B cell (primary cell): ENCODE results near the gene MLXIPL. TPM values are rescaled to one million over a fixed set of nuclear protein-coding genes. Genes with fewer than 3 reads are reported as not detected.

Source experiments
- ATAC-seq: fragments of 200-7000 bp; cut with Tn5 transposase; one replicate; pipeline ENCODE4 v1.10.0; 2021; ENCODE audit warnings: low read depth, mild to moderate bottlenecking, moderate number of reproducible peaks, moderate library complexity
- CTCF ChIA-PET: fragments of 350-600 bp; sonication (Branson Sonifier 250); formaldehyde crosslinking; loops from one replicate; lab custom pipeline; 2021; ENCODE audit warnings: antibody characterized with exemption, inconsistent platforms; lab: Charles Lee
- POLR2A ChIA-PET: fragments of 350-600 bp; sonication (Branson Sonifier 250); formaldehyde crosslinking; loops from one replicate; lab custom pipeline; 2021; ENCODE audit warnings: antibody characterized with exemption; lab: Charles Lee
- DNase-seq: peaks from one replicate; pipeline ENCODE4 v3.0.0; 2013
- H2AFZ ChIP-seq: 2 replicates; pipeline ENCODE4 v1.6.1; 2012; ENCODE audit warnings: mild to moderate bottlenecking, low read depth, low read length; ENCODE audit not compliant: insufficient read depth, poor library complexity, severe bottlenecking
- H3K27ac ChIP-seq, 2 donors: 1 replicate in 1 of 2; 2 replicates in 1 of 2; pipeline ENCODE4 v1.5.1; 2012 to 2013; ENCODE audit warnings: low read length in 2 of 2, mild to moderate bottlenecking in 2 of 2, moderate library complexity in 1 of 2
- H3K27me3 ChIP-seq, 4 experiments: fragments of 200-600 bp in 1 of 4; sonication (generic) in 1 of 4; replicated peaks in 1 of 4; 1 replicate in 2 of 4; 2 replicates in 2 of 4; pipeline versions ENCODE4 v1.6.1 to v1.7.0; 2013 to 2016; ENCODE audit warnings: low read length in 3 of 4, mild to moderate bottlenecking in 2 of 4, mixed read lengths in 1 of 4, moderate library complexity in 1 of 4; ENCODE audit not compliant: insufficient read depth in 4 of 4, control insufficient read depth in 3 of 4; ENCODE audit errors: control extremely low read depth in 1 of 4
- H3K36me3 ChIP-seq, 2 experiments: replicated peaks in 1 of 2; 1 replicate in 1 of 2; 2 replicates in 1 of 2; pipeline versions ENCODE4 v1.6.1 to v1.7.1; 2013; ENCODE audit warnings: low read length in 1 of 2; ENCODE audit not compliant: insufficient read depth in 2 of 2, control insufficient read depth in 1 of 2; ENCODE audit errors: control extremely low read depth in 1 of 2, extremely low read depth in 1 of 2
- H3K4me1 ChIP-seq, 2 donors: fragments of 200-600 bp in 1 of 2; sonication (generic) in 1 of 2; 1 replicate in 1 of 2; 2 replicates in 1 of 2; pipeline versions ENCODE4 v1.5.1 to v1.6.1; 2013 to 2017; ENCODE audit warnings: low read length in 2 of 2; ENCODE audit not compliant: control insufficient read depth in 2 of 2, insufficient read depth in 2 of 2
- H3K4me2 ChIP-seq: replicated peaks from 2 replicates; pipeline ENCODE3; 2012; ENCODE audit warnings: mild to moderate bottlenecking, low read depth, low read length; ENCODE audit not compliant: poor library complexity, severe bottlenecking
- H3K4me3 ChIP-seq, 5 experiments: fragments of 200-600 bp in 1 of 5; sonication (generic) in 1 of 5; 1 replicate in 3 of 5; 2 replicates in 2 of 5; pipeline versions ENCODE4 v1.5.1 to v1.7.0; 2011 to 2016; ENCODE audit warnings: low read length in 4 of 5, mild to moderate bottlenecking in 4 of 5, low read depth in 2 of 5, control low read depth in 1 of 5, moderate library complexity in 1 of 5; ENCODE audit not compliant: insufficient read depth in 1 of 5; ENCODE audit errors: control extremely low read depth in 1 of 5, extremely low read depth in 1 of 5
- H3K79me2 ChIP-seq: fragments of 200-600 bp; sonication (generic); one replicate; pipeline ENCODE4 v1.6.0; 2016; ENCODE audit warnings: low read length; ENCODE audit not compliant: control insufficient read depth, insufficient read depth
- H3K9ac ChIP-seq: fragments of 200-600 bp; sonication (generic); 2 replicates; pipeline ENCODE4 v1.6.1; 2017; ENCODE audit warnings: mild to moderate bottlenecking, low read length, moderate library complexity
- H3K9me3 ChIP-seq, 3 donors: one replicate each; pipeline versions ENCODE4 v1.6.1 to v1.7.1; 2013; ENCODE audit warnings: low read length in 2 of 3; ENCODE audit not compliant: control insufficient read depth in 2 of 3, insufficient read depth in 1 of 3; ENCODE audit errors: control extremely low read depth in 1 of 3
- H4K20me1 ChIP-seq: 2 replicates; pipeline ENCODE4 v1.6.0; 2012; ENCODE audit warnings: mild to moderate bottlenecking, low read length; ENCODE audit not compliant: insufficient read depth, control insufficient read depth, poor library complexity, severe bottlenecking
- H3K27ac Mint-ChIP-seq: one replicate; pipeline ENCODE4 v1.8.0; 2021; ENCODE audit warnings: mixed read lengths
- H3K27me3 Mint-ChIP-seq: one replicate; pipeline ENCODE4 v1.8.0; 2021; ENCODE audit warnings: mixed read lengths
- H3K4me1 Mint-ChIP-seq: one replicate; pipeline ENCODE4 v1.8.0; 2021; ENCODE audit warnings: mixed read lengths
- H3K4me3 Mint-ChIP-seq: one replicate; pipeline ENCODE4 v1.8.0; 2021; ENCODE audit warnings: mixed read lengths
- H3K9me3 Mint-ChIP-seq: one replicate; pipeline ENCODE4 v1.8.0; 2022; ENCODE audit warnings: mixed read lengths; ENCODE audit not compliant: insufficient read depth
- CTCF ChIP-seq: fragments of 200-600 bp; IDR thresholded peaks from one replicate; pipeline ENCODE4 v1.8.0; 2022; ENCODE audit warnings: antibody characterized with exemption, mild to moderate bottlenecking
- EZH2 ChIP-seq: IDR thresholded peaks from 2 replicates; pipeline ENCODE4 v1.6.1; 2012; ENCODE audit warnings: borderline replicate concordance, low read depth, mild to moderate bottlenecking, moderate library complexity, low read length; ENCODE audit not compliant: insufficient read depth, poor library complexity, severe bottlenecking
- WGBS: methylation state at CpG from one replicate; pipeline ENCODE4 v1.1.5; 2013; ENCODE audit warnings: missing lambda C conversion rate; ENCODE audit not compliant: insufficient coverage; 5-methylcytosine and 5-hydroxymethylcytosine counted together
- intact Hi-C: fragments of 100-400 bp; cut with micrococcal nuclease; formaldehyde crosslinking; loops from one replicate; pipeline ENCODE4 v1.10.0; 2022
- polyA plus RNA-seq: library from polyadenylated mRNA; depleted of rRNA; stranded (reverse); fragments of >200 nt; gene quantifications from 2 replicates; pipeline ENCODE4 v1.2.3, GENCODE V29; 2012
- total RNA-seq, 2 donors: library from RNA; stranded (reverse); fragments of 120-200 nt in 1 of 2; gene quantifications; 1 replicate in 1 of 2; 2 replicates in 1 of 2; pipeline versions ENCODE4 v1.2.3 to v1.2.4, GENCODE V29; 2013 to 2022

MLXIPL gene
- total and polyA plus RNA-seq, 2 donors (not counting 1 experiment from before 2014, with no cell fraction given) = not detected

GRCh38 chr7:73556208-73557107 is 67.9 kb downstream of the MLXIPL start:
- no peaks in the 10 kb centered on the region for H3K27me3 ChIP-seq
- ATAC-seq = no peak
- peaks cover 14 to 21% of the 10 kb centered on the region in 2 donors for H3K4me1 ChIP-seq
- peak overlapping the region; percentile 77 for H2AFZ ChIP-seq
- Mint-ChIP-seq H3K27me3 (no peaks in the 10 kb centered on the region), H3K27ac (peak overlapping the region; percentile 90), H3K4me3 (peak overlapping the region; percentile 92), H3K4me1 (peaks cover 30% of the 10 kb centered on the region), H3K9me3 (no peaks in the 10 kb centered on the region)
- WGBS = 34% methylated on average over 16 of the region's 28 CpGs
- H3K9ac ChIP-seq = peak overlapping the region; percentile 94
- H3K27ac ChIP-seq = peak overlapping the region; percentile 57 to 99
- intact Hi-C loops = loop anchor here (1.0 to 2.0 kb wide), 4 partner anchors 22 to 618 kb away; partner anchors contain the start of genes ABHD11, BAZ1B, EIF4H and TBL2
- peaks cover 56% of the 10 kb centered on the region for H3K79me2 ChIP-seq
- H3K4me3 ChIP-seq = peak overlapping the region; percentile 69 to 86 (median 82)
- ChIA-PET CTCF (interaction anchor here (0.6 to 1.3 kb wide), 4 partner anchors 9 to 47 kb away, joined by 3 to 4 read pairs (median 4); no protein-coding TSS in a partner anchor), POLR2A (interaction anchor here (0.6 to 2.1 kb wide), 7 partner anchors 11 to 36 kb away, joined by 3 to 9 read pairs (median 4); partner anchors contain the start of genes BAZ1B and TBL2)
- H3K36me3 ChIP-seq = peaks cover 0 to 16% of the 10 kb centered on the region in 2 experiments
- no peak for TF ChIP-seq EZH2
- no peak for TF ChIP-seq CTCF
- no peaks in the 10 kb centered on the region for H3K9me3 ChIP-seq
- peak overlapping the region; percentile 86 for H3K4me2 ChIP-seq
- DNase-seq = no peak
- peaks cover 45% of the 10 kb centered on the region for H4K20me1 ChIP-seq
